B cell (primary cell): ENCODE data around the gene ZNF316. TPM values are rescaled to one million over a fixed set of nuclear protein-coding genes. Genes with fewer than 3 reads are reported as not detected.
A peak's percentile ranks its signal among the peaks of the same experiment; 100 is the strongest.

ENCODE experiments used
- ATAC-seq: fragments of 200-7000 bp; cut with Tn5 transposase; one replicate; pipeline ENCODE4 v1.10.0; 2021; ENCODE audit warnings: low read depth, mild to moderate bottlenecking, moderate number of reproducible peaks, moderate library complexity
- CTCF ChIA-PET: fragments of 350-600 bp; sonication (Branson Sonifier 250); formaldehyde crosslinking; loops from one replicate; lab custom pipeline; 2021; ENCODE audit warnings: antibody characterized with exemption, inconsistent platforms; lab: Charles Lee
- POLR2A ChIA-PET: fragments of 350-600 bp; sonication (Branson Sonifier 250); formaldehyde crosslinking; loops from one replicate; lab custom pipeline; 2021; ENCODE audit warnings: antibody characterized with exemption; lab: Charles Lee
- DNase-seq: peaks from one replicate; pipeline ENCODE4 v3.0.0; 2013
- H2AFZ ChIP-seq: 2 replicates; pipeline ENCODE4 v1.6.1; 2012; ENCODE audit warnings: mild to moderate bottlenecking, low read depth, low read length; ENCODE audit not compliant: insufficient read depth, poor library complexity, severe bottlenecking
- H3K27ac ChIP-seq, 2 donors: 1 replicate in 1 of 2; 2 replicates in 1 of 2; pipeline ENCODE4 v1.5.1; 2012 to 2013; ENCODE audit warnings: low read length in 2 of 2, mild to moderate bottlenecking in 2 of 2, moderate library complexity in 1 of 2
- H3K27me3 ChIP-seq, 4 experiments: fragments of 200-600 bp in 1 of 4; sonication (generic) in 1 of 4; replicated peaks in 1 of 4; 1 replicate in 2 of 4; 2 replicates in 2 of 4; pipeline versions ENCODE4 v1.6.1 to v1.7.0; 2013 to 2016; ENCODE audit warnings: low read length in 3 of 4, mild to moderate bottlenecking in 2 of 4, mixed read lengths in 1 of 4, moderate library complexity in 1 of 4; ENCODE audit not compliant: insufficient read depth in 4 of 4, control insufficient read depth in 3 of 4; ENCODE audit errors: control extremely low read depth in 1 of 4
- H3K36me3 ChIP-seq, 2 experiments: replicated peaks in 1 of 2; 1 replicate in 1 of 2; 2 replicates in 1 of 2; pipeline versions ENCODE4 v1.6.1 to v1.7.1; 2013; ENCODE audit warnings: low read length in 1 of 2; ENCODE audit not compliant: insufficient read depth in 2 of 2, control insufficient read depth in 1 of 2; ENCODE audit errors: control extremely low read depth in 1 of 2, extremely low read depth in 1 of 2
- H3K4me1 ChIP-seq, 2 donors: fragments of 200-600 bp in 1 of 2; sonication (generic) in 1 of 2; 1 replicate in 1 of 2; 2 replicates in 1 of 2; pipeline versions ENCODE4 v1.5.1 to v1.6.1; 2013 to 2017; ENCODE audit warnings: low read length in 2 of 2; ENCODE audit not compliant: control insufficient read depth in 2 of 2, insufficient read depth in 2 of 2
- H3K4me2 ChIP-seq: replicated peaks from 2 replicates; pipeline ENCODE3; 2012; ENCODE audit warnings: mild to moderate bottlenecking, low read depth, low read length; ENCODE audit not compliant: poor library complexity, severe bottlenecking
- H3K4me3 ChIP-seq, 5 experiments: fragments of 200-600 bp in 1 of 5; sonication (generic) in 1 of 5; 1 replicate in 3 of 5; 2 replicates in 2 of 5; pipeline versions ENCODE4 v1.5.1 to v1.7.0; 2011 to 2016; ENCODE audit warnings: low read length in 4 of 5, mild to moderate bottlenecking in 4 of 5, low read depth in 2 of 5, control low read depth in 1 of 5, moderate library complexity in 1 of 5; ENCODE audit not compliant: insufficient read depth in 1 of 5; ENCODE audit errors: control extremely low read depth in 1 of 5, extremely low read depth in 1 of 5
- H3K79me2 ChIP-seq: fragments of 200-600 bp; sonication (generic); one replicate; pipeline ENCODE4 v1.6.0; 2016; ENCODE audit warnings: low read length; ENCODE audit not compliant: control insufficient read depth, insufficient read depth
- H3K9ac ChIP-seq: fragments of 200-600 bp; sonication (generic); 2 replicates; pipeline ENCODE4 v1.6.1; 2017; ENCODE audit warnings: mild to moderate bottlenecking, low read length, moderate library complexity
- H3K9me3 ChIP-seq, 3 donors: one replicate each; pipeline versions ENCODE4 v1.6.1 to v1.7.1; 2013; ENCODE audit warnings: low read length in 2 of 3; ENCODE audit not compliant: control insufficient read depth in 2 of 3, insufficient read depth in 1 of 3; ENCODE audit errors: control extremely low read depth in 1 of 3
- H4K20me1 ChIP-seq: 2 replicates; pipeline ENCODE4 v1.6.0; 2012; ENCODE audit warnings: mild to moderate bottlenecking, low read length; ENCODE audit not compliant: insufficient read depth, control insufficient read depth, poor library complexity, severe bottlenecking
- H3K27ac Mint-ChIP-seq: one replicate; pipeline ENCODE4 v1.8.0; 2021; ENCODE audit warnings: mixed read lengths
- H3K27me3 Mint-ChIP-seq: one replicate; pipeline ENCODE4 v1.8.0; 2021; ENCODE audit warnings: mixed read lengths
- H3K4me1 Mint-ChIP-seq: one replicate; pipeline ENCODE4 v1.8.0; 2021; ENCODE audit warnings: mixed read lengths
- H3K4me3 Mint-ChIP-seq: one replicate; pipeline ENCODE4 v1.8.0; 2021; ENCODE audit warnings: mixed read lengths
- H3K9me3 Mint-ChIP-seq: one replicate; pipeline ENCODE4 v1.8.0; 2022; ENCODE audit warnings: mixed read lengths; ENCODE audit not compliant: insufficient read depth
- EZH2 ChIP-seq: IDR thresholded peaks from 2 replicates; pipeline ENCODE4 v1.6.1; 2012; ENCODE audit warnings: borderline replicate concordance, low read depth, mild to moderate bottlenecking, moderate library complexity, low read length; ENCODE audit not compliant: insufficient read depth, poor library complexity, severe bottlenecking
- WGBS: methylation state at CpG from one replicate; pipeline ENCODE4 v1.1.5; 2013; ENCODE audit warnings: missing lambda C conversion rate; ENCODE audit not compliant: insufficient coverage; 5-methylcytosine and 5-hydroxymethylcytosine counted together
- intact Hi-C: fragments of 100-400 bp; cut with micrococcal nuclease; formaldehyde crosslinking; loops from one replicate; pipeline ENCODE4 v1.10.0; 2022
- polyA plus RNA-seq: library from polyadenylated mRNA; depleted of rRNA; stranded (reverse); fragments of >200 nt; gene quantifications from 2 replicates; pipeline ENCODE4 v1.2.3, GENCODE V29; 2012
- total RNA-seq, 2 donors: library from RNA; stranded (reverse); fragments of 120-200 nt in 1 of 2; gene quantifications; 1 replicate in 1 of 2; 2 replicates in 1 of 2; pipeline versions ENCODE4 v1.2.3 to v1.2.4, GENCODE V29; 2013 to 2022
- TF ChIP-seq, protein P1 (sequence below): fragments of 200-600 bp; IDR thresholded peaks from one replicate; pipeline ENCODE4 v1.8.0; 2022; ENCODE audit warnings: antibody characterized with exemption, mild to moderate bottlenecking

ZNF316 gene
- total and polyA plus RNA-seq, 2 donors (not counting 1 experiment from before 2014, with no cell fraction given), result 43.6 to 72.6 TPM

DNA sequence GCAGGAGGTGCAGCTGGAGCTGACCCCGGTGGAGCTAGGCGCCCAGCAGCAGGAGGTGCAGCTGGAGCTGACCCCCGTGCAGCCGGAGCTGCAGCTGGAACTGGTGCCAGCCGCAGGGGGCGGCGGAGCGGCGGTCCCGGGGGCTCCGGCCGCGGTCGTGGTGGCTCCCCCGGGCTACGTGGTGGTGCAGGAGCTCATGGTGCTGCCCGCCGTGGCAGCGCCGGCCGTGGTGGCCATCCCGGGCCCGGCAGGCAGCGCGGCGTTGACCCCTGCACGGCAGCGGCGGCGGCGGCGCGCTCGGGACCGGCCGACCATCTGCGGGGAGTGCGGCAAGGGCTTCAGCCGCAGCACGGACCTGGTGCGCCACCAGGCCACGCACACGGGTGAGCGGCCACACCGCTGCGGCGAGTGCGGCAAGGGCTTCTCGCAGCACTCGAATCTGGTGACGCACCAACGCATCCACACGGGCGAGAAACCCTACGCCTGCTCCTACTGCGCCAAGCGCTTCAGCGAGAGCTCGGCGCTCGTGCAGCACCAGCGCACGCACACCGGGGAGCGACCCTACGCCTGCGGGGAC lies 14.9 kb upstream of the ZNF316 start:
- Mint-ChIP-seq H3K9me3 (no peaks in the 10 kb centered on the region), H3K4me1 (peaks cover 41% of the 10 kb centered on the region), H3K27me3 (no peaks in the 10 kb centered on the region), H3K4me3 (no peak overlapping the region), H3K27ac (no peak overlapping the region)
- no peak overlapping the region for H3K27ac ChIP-seq
- peaks cover 23 to 44% of the 10 kb centered on the region in 2 donors for H3K4me1 ChIP-seq
- H4K20me1 ChIP-seq, result no peaks in the 10 kb centered on the region
- no peaks in the 10 kb centered on the region for H3K27me3 ChIP-seq
- ChIA-PET CTCF (interaction anchor here (0.7 to 1.5 kb wide), 3 partner anchors 29 to 33 kb away, joined by 3 read pairs; partner anchors contain the start of gene INTS15), POLR2A (no interaction called here)
- TF ChIP-seq EZH2, result no peak
- TF ChIP-seq, protein P1, sequence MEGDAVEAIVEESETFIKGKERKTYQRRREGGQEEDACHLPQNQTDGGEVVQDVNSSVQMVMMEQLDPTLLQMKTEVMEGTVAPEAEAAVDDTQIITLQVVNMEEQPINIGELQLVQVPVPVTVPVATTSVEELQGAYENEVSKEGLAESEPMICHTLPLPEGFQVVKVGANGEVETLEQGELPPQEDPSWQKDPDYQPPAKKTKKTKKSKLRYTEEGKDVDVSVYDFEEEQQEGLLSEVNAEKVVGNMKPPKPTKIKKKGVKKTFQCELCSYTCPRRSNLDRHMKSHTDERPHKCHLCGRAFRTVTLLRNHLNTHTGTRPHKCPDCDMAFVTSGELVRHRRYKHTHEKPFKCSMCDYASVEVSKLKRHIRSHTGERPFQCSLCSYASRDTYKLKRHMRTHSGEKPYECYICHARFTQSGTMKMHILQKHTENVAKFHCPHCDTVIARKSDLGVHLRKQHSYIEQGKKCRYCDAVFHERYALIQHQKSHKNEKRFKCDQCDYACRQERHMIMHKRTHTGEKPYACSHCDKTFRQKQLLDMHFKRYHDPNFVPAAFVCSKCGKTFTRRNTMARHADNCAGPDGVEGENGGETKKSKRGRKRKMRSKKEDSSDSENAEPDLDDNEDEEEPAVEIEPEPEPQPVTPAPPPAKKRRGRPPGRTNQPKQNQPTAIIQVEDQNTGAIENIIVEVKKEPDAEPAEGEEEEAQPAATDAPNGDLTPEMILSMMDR, result no peak
- DNase-seq, result no peak
- no peak overlapping the region for H3K4me3 ChIP-seq
- peak overlapping the region; percentile 56 for H3K4me2 ChIP-seq
- H3K79me2 ChIP-seq, result peaks cover 4% of the 10 kb centered on the region
- ATAC-seq, result no peak
- intact Hi-C loops, result no loop called here
- H3K9ac ChIP-seq, result no peak overlapping the region
- H3K36me3 ChIP-seq, result no peaks in the 10 kb centered on the region
- H2AFZ ChIP-seq, result no peak overlapping the region
- peaks cover 0 to 7% (median 0%) of the 10 kb centered on the region in 3 donors for H3K9me3 ChIP-seq
- WGBS, result 98% methylated on average over 66 of the region's 67 CpGs

DNA sequence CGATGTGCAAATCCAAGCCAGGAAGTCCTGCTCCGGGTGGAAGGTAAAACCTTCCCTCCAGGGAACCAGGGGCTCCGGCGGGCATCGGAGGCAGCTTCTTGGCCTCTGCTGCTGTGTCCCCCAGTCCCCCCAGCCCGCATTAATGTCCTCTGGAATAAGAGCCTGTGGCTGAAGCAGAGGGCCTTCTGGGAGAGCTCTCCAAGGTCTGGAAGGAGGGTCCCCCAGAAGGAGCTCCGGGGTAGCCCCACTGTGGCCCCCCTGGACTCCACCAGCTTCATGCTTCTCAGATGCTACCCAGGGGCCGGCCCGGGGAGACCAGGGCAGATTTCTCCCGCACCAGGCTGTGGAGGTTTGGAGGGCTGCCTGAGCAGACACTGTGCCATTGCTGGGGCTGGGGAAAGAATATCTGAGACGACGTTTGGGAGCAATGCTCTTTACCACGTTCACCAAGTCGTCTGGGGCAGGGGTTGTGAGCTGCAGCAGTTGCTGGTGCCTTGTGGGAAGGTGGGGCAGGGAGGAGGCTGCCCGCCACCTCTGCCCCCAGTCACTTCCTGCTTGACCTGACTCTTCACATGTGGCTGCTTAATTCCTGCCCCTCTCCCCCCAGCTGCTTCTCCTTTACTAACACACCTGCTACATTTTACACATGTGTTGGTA lies 13.4 kb upstream of the ZNF316 start:
- H3K9ac ChIP-seq, result peak overlapping the region; percentile 13
- CTCF ChIA-PET, result no interaction called here
- POLR2A ChIA-PET, result no interaction called here
- H4K20me1 ChIP-seq, result no peaks in the 10 kb centered on the region
- Mint-ChIP-seq H3K27me3 (no peaks in the 10 kb centered on the region), H3K4me3 (peak overlapping the region; percentile 57), H3K27ac (peak overlapping the region; percentile 17), H3K9me3 (no peaks in the 10 kb centered on the region), H3K4me1 (peaks cover 37% of the 10 kb centered on the region)
- DNase-seq (peak; percentile 59), ATAC-seq (peak; percentile 83)
- H3K27me3 ChIP-seq, result no peaks in the 10 kb centered on the region
- no peaks in the 10 kb centered on the region for H3K36me3 ChIP-seq
- TF ChIP-seq EZH2, result no peak
- TF ChIP-seq, protein P1, result no peak
- peaks cover 23 to 44% of the 10 kb centered on the region in 2 donors for H3K4me1 ChIP-seq
- peak overlapping the region; percentile 51 to 77 for H3K27ac ChIP-seq
- H3K9me3 ChIP-seq, result peaks cover 0 to 7% (median 0%) of the 10 kb centered on the region in 3 donors
- H2AFZ ChIP-seq, result peak overlapping the region; percentile 52
- H3K4me3 ChIP-seq, result peak overlapping the region in 1 of 5 experiments; percentile 30
- peak overlapping the region; percentile 70 for H3K4me2 ChIP-seq
- peaks cover 4% of the 10 kb centered on the region for H3K79me2 ChIP-seq
- intact Hi-C loops, result no loop called here
- WGBS, result 71% methylated on average over 14 of the region's 15 CpGs
